Stimulated activated CD4-positive, alpha-beta T cell treated with anti-CD3 and anti-CD28 coated beads, Interleukin-15, amount 100 ng/mL, for 1 hour (primary cell): ENCODE results near the gene IFITM2.
"Not testable (repeated sequence)": the region's sequence is repeated elsewhere in the genome, so short reads cannot be mapped to it uniquely, and the experiment has no call there.

Source experiments
- DNase-seq, 2 donors: peaks; one replicate each; pipeline ENCODE4 v3.0.0-alpha.2; 2020; ENCODE audit warnings: low read depth in 1 of 2, low spot score in 1 of 2

The IFITM2 gene

GRCh38 chr11:306645-307371 is 808 bp upstream of the IFITM2 start:
- no peak for DNase-seq

GRCh38 chr11:308740-309665 is 1.4 kb downstream of the IFITM2 start:
- not testable (repeated sequence) for DNase-seq

DNA sequence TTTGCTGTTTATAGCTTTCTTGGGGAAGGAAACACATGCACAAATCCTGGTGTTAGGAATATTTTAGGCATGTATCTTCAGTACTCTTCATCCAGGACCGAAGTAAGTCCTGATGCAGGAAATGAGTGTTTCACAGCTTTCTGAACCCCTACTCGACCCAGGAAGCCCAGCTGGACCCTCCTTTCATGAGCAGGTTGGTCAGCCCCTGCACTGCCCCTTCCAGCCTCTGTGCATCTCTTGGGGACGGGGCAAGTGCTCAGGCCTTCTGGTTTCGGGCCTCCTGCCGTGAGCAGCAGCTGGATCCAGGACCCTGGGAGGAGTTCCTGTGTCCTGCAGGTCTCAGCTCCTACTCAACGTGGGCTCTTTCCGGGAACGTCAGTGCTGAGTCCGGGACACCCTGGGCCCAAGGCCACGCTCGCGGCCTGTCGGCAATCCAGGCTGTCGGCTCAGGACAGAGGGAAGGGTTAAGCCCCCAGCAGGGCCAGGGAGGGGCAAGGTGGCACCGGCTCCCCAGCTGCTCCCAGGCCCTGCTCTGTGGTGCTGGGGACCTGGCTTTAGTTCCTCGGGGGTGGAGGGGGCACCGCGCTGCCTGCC is 2.5 kb downstream of the IFITM2 start:
- not testable (repeated sequence) for DNase-seq

GRCh38 chr11:311013-311748 is 3.6 kb downstream of the IFITM2 start:
- DNase-seq: not testable (repeated sequence)

DNA sequence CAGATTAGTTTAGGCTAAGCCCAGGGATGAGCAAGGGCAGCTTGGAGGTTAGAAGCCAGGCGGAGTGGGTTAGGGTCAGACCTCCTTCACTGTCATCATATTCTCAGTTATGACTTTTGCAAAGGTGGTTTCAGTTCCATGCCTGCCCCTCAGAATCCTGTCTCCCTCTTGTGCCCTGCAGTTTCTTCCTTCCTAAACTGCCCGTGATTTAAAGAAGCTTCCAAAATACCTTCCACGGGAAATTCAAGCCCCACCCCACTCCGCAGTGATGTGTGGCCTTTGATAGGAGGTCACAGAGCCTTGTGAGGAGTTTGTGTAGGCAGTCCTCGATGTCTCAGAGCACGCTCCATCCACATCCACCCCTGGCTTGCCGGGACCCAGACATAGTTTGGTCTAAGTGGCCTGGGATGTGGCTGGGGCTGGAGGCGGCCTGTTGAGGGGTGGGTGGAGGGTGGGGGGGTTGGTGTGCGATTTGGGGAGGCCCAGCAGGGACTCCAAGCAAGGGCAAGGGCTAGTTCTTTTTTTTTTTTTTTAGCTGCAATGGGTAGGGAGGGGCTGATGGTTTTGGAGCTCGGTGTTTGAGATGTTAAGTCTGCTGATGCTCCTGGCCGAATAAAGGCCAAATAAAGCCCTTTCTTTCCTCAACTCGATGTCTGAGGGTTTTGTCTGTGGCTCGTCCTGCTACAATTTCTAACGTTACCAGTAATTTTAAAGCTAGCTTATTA is 4.6 kb downstream of the IFITM2 start:
- no peak for DNase-seq

DNA sequence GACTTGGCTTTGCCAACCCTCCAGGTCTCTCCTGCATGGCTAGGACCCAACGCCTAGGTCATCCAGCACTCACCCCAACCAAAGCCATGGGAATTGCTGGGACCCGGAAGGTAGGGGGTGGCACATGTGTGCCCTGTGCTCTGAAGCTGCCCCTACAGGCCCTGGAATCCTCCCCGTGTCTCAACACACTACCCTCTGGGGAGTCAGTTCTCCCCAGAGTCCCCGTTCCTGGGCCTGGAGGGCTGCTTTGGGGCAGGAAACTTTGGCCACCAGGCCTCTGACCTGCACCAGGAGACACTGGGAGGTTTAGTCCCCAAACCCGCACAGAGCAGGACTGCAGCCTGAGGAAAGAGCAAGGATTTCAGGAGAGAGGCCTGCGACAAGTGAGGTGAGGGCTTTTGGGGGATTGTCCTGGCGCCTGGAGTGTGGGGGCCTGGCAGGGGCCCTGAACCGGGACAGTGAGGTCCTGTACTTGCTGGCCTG is 5.7 kb downstream of the IFITM2 start:
- no peak for DNase-seq

DNA sequence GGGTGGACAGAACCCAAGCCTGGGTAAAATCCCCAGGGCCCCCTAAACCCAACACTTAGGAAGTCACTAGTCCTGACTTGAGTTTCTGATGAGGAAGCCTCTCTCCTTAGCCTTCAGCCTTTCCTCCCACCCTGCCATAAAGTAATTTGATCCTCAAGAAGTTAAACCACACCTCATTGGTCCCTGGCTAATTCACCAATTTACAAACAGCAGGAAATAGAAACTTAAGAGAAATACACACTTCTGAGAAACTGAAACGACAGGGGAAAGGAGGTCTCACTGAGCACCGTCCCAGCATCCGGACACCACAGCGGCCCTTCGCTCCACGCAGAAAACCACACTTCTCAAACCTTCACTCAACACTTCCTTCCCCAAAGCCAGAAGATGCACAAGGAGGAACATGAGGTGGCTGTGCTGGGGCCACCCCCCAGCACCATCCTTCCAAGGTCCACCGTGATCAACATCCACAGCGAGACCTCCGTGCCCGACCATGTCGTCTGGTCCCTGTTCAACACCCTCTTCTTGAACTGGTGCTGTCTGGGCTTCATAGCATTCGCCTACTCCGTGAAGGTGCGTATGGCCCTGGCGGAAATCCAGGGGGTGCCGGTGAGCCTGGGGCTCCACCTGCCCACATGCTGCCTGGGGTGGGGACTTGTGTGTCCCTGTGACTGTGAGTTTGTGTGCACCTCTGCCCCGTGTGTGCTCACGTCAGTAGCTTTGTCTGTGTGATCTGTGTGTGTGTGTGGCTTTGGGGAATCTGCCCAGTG is 6.4 kb downstream of the IFITM2 start, which contains the start of gene IFITM1:
Gene IFITM1 (plus strand): TSS at position 254 of the 767 bp plus-strand sequence. CDS start 131 bp downstream, at position 385.
- no peak for DNase-seq

GRCh38 chr11:314554-314875 is 6.9 kb downstream of the IFITM2 start:
- DNase-seq: not testable (repeated sequence)

GRCh38 chr11:315051-315481 is 7.5 kb downstream of the IFITM2 start:
- no peak for DNase-seq

GRCh38 chr11:315516-315994 is 7.9 kb downstream of the IFITM2 start:
- DNase-seq: no peak

- no peak for DNase-seq
Measured at GRCh38 chr11:316031-316701, 8.6 kb downstream of the IFITM2 start.

DNA sequence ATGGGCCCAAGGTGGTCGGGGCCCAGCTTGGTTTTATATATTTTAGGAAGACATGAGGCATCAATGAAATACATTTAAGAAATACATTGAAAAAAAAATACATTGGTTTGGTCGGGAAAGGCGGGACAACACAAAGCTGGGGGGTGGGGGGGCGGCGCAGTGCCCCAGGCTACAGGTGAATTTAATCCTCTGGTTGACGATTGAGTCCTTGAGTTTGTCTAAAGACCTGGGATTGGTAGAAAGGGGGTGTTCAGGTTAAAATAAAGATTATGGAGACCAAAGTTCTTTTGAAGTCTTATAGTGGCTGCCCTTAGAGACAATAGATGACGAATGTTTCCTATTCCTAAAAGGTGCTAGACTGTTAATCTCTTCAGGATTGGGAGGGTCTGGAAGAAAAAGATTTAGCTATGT is 9.3 kb downstream of the IFITM2 start:
- DNase-seq: no peak

DNA sequence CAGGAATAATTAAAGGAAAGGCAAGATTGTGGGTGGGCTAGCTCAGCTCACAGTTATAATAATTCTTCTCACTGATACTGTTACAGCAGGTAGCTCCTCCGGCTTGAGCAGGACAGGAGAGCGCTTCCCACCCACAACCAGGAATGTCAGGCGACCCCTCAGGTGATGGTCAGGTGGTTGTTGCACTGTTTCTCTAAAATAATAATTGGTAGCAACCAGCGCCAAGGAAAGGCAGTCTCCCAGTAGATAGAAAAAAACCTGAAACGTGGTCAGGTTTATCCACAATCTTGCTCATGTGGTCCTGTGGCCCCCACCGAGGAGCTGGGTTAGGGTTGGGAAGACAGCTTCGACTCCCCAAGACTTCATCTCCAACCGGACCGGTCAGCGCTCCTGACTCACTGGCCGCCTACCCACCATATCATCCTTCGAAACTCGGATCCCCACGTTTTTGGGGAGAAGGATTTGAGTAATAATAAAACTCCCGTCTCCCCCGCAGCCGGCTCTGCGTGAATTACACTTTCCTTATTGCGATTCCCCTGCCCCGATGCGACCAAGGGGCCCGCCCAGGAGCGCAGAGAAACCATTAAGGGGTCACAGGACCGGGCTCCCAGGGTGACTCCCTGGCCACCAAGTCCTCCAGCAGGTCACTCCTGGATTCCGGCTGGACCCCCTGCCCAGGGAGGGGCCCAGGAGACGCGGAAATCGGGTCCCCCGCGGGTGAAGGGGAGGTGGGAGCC is 10.2 kb downstream of the IFITM2 start:
- not testable (repeated sequence) for DNase-seq

GRCh38 chr11:318405-319120 is 10.9 kb downstream of the IFITM2 start:
- not testable (repeated sequence) for DNase-seq

DNA sequence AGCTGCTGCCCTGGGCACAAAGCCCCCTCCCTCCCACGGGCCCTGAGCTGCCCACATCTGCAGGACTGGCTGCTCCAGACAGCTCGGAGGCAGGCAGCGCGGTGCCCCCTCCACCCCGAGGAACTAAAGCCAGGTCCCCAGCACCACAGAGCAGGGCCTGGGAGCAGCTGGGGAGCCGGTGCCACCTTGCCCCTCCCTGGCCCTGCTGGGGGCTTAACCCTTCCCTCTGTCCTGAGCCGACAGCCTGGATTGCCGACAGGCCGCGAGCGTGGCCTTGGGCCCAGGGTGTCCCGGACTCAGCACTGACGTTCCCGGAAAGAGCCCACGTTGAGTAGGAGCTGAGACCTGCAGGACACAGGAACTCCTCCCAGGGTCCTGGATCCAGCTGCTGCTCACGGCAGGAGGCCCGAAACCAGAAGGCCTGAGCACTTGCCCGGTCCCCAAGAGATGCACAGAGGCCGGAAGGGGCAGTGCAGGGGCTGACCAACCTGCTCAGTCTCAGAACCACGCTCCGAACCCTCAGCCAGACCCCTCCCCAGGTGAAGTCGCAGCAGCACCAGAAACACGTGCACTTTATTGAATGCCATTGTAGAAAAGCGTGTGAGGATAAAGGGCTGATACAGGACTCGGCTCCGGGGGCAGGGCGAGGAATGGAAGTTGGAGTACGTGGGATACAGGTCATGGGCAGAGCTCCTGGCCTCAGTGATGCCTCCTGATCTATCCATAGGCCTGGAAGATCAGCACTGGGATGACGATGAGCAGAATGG is 11.7 kb downstream of the IFITM2 start:
- not testable (repeated sequence) for DNase-seq

DNA sequence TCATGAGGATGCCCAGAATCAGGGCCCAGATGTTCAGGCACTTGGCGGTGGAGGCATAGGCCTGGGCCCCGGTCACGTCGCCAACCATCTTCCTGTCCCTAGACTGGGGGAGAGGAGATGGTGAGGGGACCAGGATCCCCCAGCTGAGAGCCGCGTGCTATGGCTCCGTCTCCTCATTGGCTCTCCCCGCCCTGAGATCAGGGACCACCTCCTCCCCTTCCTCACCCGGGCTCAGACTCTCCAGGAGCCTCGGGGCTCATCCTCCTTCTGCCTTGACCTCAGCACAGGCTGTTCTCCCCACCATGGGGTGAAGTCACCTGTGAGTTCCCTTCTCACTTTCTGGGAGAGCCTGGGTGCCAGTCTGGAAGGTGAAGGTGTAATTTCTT is 12.3 kb downstream of the IFITM2 start:
- not testable (repeated sequence) for DNase-seq

GRCh38 chr11:324156-324555 is 16.5 kb downstream of the IFITM2 start:
- DNase-seq: no peak
